T47D (cell line): ENCODE results near the gene CCT8L2.
A peak's percentile ranks its signal among the peaks of the same experiment; 100 is the strongest.
"Not testable (repeated sequence)": the region's sequence is repeated elsewhere in the genome, so short reads cannot be mapped to it uniquely, and the experiment has no call there.

Experiments
- DNase-seq, 2 experiments: peaks; one replicate each; pipeline versions ENCODE4 v3.0.0 to v3.0.0-alpha.2; 2011 to 2012; ENCODE audit warnings: low read depth in 1 of 2, low spot score in 1 of 2
- JUND ChIP-seq: IDR thresholded peaks from 2 replicates; pipeline ENCODE4 v1.6.1; 2012; ENCODE audit warnings: low read depth
- in situ Hi-C: cut with HindIII; loops from 2 replicates; pipeline ENCODE4 v1.10.0; 2016; ENCODE audit warnings: low sequenced_read_pairs, low pct_unique_long_range_greater_than_20kb

The CCT8L2 gene

GRCh38 chr22:16603448-16603768 lies 10.8 kb upstream of the CCT8L2 start:
- no peak for TF ChIP-seq JUND
- no peak for DNase-seq
- in situ Hi-C loops: no loop called here

DNA sequence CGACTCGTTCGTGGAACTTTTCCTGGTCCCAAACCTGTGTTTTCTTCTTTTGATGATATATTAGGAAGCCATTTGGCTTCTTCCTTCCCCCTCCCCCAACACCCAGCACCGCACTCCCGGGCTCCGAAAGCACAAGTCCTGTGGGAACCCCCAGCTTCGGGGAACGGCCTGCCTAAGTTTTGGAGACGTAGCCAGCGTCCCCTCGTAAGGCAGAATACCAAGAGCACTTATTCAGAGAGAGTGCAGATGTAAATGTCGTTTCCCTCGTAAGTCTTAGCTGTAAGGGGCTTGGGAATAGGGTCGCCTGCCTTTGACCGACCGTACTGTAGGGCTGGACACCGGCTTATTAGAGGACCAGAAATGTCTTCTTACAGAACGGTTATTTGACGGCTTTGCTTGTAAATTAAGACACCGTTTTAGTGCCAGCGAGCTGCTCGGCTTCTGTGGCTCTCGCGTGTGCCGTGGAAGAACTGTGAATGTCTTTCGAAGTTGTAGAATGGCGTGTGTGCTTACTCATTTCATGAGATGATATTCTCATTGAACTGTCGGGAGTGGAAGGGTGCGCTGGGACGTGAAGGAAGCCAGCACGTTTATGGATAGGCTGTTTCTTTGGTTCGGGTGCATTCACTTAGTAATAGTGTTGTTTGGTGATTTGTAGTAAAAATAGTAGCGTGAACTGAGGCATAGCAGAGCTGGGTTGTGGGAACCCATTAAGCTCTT lies 10.3 kb upstream of the CCT8L2 start:
- in situ Hi-C loops, DNase-seq: not testable (repeated sequence)

DNA sequence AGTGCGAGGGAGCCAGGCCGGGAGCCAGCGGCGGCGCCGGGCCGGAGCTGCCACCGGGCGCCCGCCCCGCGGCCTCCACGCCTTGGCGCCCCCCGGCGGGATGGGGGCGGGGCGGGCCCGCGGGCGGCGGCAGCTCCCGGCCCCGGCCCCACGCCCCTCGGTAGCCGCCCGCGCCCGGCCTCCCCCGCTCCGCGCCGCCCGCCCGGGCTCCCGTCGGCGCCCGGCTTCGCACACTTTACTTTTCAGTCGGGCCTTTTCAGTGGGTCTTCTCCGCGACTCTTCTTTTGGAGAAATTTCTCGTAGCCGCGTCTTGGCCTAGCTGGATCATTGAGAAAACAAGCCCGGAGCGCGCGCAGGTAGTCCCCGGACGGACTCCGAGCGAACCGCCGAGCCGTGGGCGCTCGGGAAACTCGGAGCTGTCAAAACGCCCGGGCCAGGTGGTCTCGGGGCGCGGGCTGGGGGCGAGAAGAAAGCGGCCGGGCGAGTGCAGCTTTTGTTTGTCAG lies 9.7 kb upstream of the CCT8L2 start:
- in situ Hi-C loops, DNase-seq: not testable (repeated sequence)

- no peak for TF ChIP-seq JUND
- DNase-seq: peak in 1 of 2 experiments; percentile 52
- in situ Hi-C loops: no loop called here
Measured at GRCh38 chr22:16601437-16602223, 9.0 kb upstream of the CCT8L2 start.

- peak in 1 of 2 experiments; percentile 84 for DNase-seq
- in situ Hi-C loops: not testable (repeated sequence)
Measured at GRCh38 chr22:16600644-16601436, 8.2 kb upstream of the CCT8L2 start.

DNA sequence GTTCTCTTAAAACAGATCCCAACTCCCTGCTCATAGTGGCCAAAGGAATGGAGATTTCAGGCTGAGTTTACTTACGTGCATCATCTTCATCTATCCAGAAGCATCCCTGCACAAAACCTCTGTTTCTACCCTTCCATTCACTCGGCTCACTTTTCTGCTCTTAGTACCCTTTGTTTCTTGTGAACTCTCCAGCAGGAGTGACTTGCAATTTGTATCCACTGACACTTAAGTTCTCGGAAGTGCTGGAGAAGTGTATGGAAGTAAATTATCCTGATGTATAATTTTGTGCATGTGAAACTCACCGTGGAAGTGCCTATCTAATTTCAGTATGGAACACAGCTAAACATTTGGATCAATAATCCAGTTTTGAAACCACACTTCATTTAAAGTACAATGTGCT lies 7.0 kb upstream of the CCT8L2 start:
- not testable (repeated sequence) for DNase-seq

GRCh38 chr22:16595251-16595650 lies 2.6 kb upstream of the CCT8L2 start:
- DNase-seq, in situ Hi-C loops: not testable (repeated sequence)

More for the DNA sequence above, 7.0 kb upstream of the CCT8L2 start:
- in situ Hi-C loops: not testable (repeated sequence)

DNA sequence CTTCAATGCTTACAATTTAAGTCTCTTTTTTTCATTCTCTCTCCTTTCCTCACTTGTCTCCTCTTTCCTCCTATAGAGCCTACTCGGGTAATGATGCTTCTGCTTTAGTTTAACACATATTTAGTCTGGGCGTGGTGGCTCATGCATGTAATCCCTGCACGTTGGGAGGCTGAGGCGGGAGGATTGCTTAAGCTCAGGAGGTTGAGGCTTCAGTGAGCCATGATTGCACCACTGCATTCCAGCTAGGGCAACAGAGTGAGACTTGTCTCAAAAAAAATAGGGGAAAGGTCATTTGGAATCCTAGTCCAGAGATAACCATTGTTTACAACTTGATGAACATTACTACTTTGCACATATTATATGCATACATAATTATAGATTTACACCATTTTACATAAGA lies 1.4 kb upstream of the CCT8L2 start:
- DNase-seq: no peak
- TF ChIP-seq JUND: no peak
- in situ Hi-C loops: no loop called here

DNA sequence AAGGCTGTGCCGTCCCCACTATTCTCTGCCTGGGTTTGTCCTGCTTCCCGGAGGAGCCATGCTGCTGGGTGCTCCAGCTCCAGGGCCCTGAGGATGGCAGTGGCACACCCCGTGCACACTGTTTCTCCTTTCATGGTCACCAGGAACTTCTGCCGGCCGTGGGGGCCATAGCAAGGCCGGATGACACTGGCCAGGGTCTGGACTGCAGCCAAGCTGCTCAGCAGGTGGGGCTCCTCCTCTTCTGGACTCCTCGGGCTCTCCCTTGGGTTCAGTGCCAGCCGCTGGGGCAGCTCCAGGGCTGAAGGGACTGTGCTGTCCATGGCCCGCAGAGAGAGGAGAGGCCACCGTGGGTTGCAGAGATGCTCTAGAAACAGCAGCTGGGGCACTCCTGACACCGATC lies 379 bp downstream of the CCT8L2 start:
- DNase-seq, in situ Hi-C loops: not testable (repeated sequence)

GRCh38 chr22:16591136-16591535 lies 1.5 kb downstream of the CCT8L2 start:
- in situ Hi-C loops, DNase-seq: not testable (repeated sequence)

DNA sequence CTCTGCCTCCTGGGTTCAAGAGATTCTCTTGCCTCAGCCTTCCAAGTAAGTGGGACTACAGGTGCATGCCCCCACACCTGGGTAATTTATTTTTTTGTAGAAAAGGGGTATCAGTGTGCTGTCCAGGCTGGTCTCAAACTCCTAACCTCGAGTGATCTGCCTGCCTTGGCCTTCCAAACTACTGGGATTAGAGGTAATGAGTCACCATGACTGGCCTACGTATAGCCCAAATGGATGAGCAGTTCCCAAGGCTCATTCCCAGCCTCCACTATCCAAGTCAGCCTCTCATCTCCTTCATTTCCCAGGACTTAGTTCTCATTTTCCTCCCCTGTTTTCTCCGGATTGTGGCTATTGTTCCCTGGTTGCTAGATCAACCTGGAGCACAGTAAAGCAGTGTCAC lies 5.6 kb downstream of the CCT8L2 start:
- in situ Hi-C loops: no loop called here
- TF ChIP-seq JUND: no peak
- no peak for DNase-seq

DNA sequence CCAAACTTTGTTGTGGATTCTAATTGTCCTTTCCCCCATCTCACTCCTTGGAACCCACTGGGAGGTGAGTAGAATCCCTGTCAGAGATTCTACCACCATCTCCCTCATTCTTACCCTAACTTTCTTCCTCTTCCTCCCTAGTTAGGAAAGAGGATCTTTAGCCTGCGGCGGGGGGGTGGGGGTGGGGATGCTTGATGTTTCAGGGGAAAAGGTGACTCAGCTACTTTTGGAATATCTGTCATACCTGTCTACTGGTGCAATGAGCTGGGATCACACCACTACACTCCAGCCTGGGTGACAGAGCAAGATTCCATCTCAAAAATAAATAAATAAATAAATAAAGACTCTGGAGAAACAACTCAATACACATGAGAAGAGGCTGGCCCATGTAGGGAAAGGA lies 6.4 kb downstream of the CCT8L2 start:
- in situ Hi-C loops: no loop called here
- no peak for TF ChIP-seq JUND
- no peak for DNase-seq

DNA sequence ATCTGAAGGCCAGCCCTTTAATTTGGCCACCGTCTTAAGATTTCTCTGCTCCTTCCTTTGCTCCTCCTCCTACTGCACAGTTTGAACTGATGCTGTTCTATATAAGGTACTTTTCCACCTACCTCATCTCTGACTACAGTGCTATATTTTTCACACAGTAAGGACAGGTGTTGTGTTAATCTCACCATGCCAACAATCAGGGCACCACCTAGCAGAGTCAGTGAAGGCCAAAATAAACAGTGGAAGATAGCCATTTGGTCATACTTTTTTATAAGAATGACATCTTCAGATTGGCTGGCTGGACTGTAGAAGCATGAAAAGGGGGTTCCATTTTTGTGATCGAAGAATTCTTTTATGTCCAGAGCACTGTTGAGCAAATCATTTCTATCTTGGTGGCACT lies 11.7 kb downstream of the CCT8L2 start:
- DNase-seq, in situ Hi-C loops: not testable (repeated sequence)

- in situ Hi-C loops, DNase-seq: not testable (repeated sequence)
Measured at GRCh38 chr22:16569240-16569834, 23.3 kb downstream of the CCT8L2 start.
